Tibial nerve (tissue), 4 donors: Measurements from ENCODE around the gene SNX19.

Experiments used
- EP300 ChIP-seq, 2 donors: sonication (generic); formaldehyde crosslinking; IDR thresholded peaks; one replicate each; pipeline ENCODE4 v1.6.1; 2017; ENCODE audit warnings: antibody characterized with exemption in 2 of 2, mild to moderate bottlenecking in 1 of 2
- POLR2A ChIP-seq, 2 donors: fragments of 450-650 bp; IDR thresholded peaks; one replicate each; pipeline ENCODE4 v1.6.1; 2017; ENCODE audit warnings: antibody characterized with exemption in 2 of 2, mild to moderate bottlenecking in 2 of 2, moderate library complexity in 2 of 2
- TF ChIP-seq, protein P1 (sequence below), 5 experiments: fragments of 200-600 bp in 3 of 5; fragments of 450-650 bp in 2 of 5; sonication (generic) in 3 of 5; IDR thresholded peaks; one replicate each; pipeline ENCODE4 v1.5.1; 2016 to 2019; ENCODE audit warnings: antibody characterized with exemption in 5 of 5, mild to moderate bottlenecking in 3 of 5, moderate library complexity in 2 of 5

- TF ChIP-seq POLR2A (IDR thresholded peaks at IDR 0.05) (no peak), EP300 (IDR thresholded peaks at IDR 0.05) (peak in 1 of 2 donors; percentile 10)
- TF ChIP-seq, protein P1, sequence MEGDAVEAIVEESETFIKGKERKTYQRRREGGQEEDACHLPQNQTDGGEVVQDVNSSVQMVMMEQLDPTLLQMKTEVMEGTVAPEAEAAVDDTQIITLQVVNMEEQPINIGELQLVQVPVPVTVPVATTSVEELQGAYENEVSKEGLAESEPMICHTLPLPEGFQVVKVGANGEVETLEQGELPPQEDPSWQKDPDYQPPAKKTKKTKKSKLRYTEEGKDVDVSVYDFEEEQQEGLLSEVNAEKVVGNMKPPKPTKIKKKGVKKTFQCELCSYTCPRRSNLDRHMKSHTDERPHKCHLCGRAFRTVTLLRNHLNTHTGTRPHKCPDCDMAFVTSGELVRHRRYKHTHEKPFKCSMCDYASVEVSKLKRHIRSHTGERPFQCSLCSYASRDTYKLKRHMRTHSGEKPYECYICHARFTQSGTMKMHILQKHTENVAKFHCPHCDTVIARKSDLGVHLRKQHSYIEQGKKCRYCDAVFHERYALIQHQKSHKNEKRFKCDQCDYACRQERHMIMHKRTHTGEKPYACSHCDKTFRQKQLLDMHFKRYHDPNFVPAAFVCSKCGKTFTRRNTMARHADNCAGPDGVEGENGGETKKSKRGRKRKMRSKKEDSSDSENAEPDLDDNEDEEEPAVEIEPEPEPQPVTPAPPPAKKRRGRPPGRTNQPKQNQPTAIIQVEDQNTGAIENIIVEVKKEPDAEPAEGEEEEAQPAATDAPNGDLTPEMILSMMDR (IDR thresholded peaks at IDR 0.05), result no peak
Observed at GRCh38 chr11:130849215-130849568, 67.1 kb downstream of the SNX19 start.
